Liver (tissue), 9 donors: ENCODE results near the gene TNS1. TPM values are rescaled to one million over a fixed set of nuclear protein-coding genes. Genes with fewer than 3 reads are reported as not detected.
A peak's percentile ranks its signal among the peaks of the same experiment; 100 is the strongest.

Experiments used
- DNase-seq: peaks from one replicate; pipeline ENCODE4 v3.0.0-alpha.2; 2017; ENCODE audit warnings: low spot score
- H3K27ac ChIP-seq, 2 donors: one replicate each; pipeline ENCODE4 v1.7.0; 2013; ENCODE audit warnings: inconsistent platforms in 2 of 2, low read length in 2 of 2, control low read depth in 1 of 2, low read depth in 1 of 2, mild to moderate bottlenecking in 1 of 2
- H3K27me3 ChIP-seq, 4 donors: one replicate each; pipeline versions ENCODE4 v1.6.1 to v1.7.0; 2013; ENCODE audit warnings: low read length in 3 of 4, inconsistent platforms in 1 of 4, mild to moderate bottlenecking in 1 of 4, moderate library complexity in 1 of 4; ENCODE audit not compliant: control insufficient read depth in 4 of 4, insufficient read depth in 4 of 4
- H3K36me3 ChIP-seq, 4 donors: one replicate each; pipeline versions ENCODE4 v1.6.1 to v1.7.0; 2013; ENCODE audit warnings: low read length in 3 of 4, mild to moderate bottlenecking in 3 of 4, low read depth in 1 of 4, moderate library complexity in 1 of 4; ENCODE audit not compliant: control insufficient read depth in 4 of 4, insufficient read depth in 3 of 4
- H3K4me1 ChIP-seq, 4 donors: one replicate each; pipeline versions ENCODE4 v1.6.1 to v1.7.0; 2013; ENCODE audit warnings: low read length in 3 of 4, mild to moderate bottlenecking in 3 of 4, moderate library complexity in 1 of 4; ENCODE audit not compliant: control insufficient read depth in 4 of 4, insufficient read depth in 4 of 4
- H3K4me3 ChIP-seq, 3 donors: one replicate each; pipeline versions ENCODE4 v1.6.1 to v1.7.0; 2013; ENCODE audit warnings: low read length in 3 of 3, control low read depth in 1 of 3, low read depth in 1 of 3, mild to moderate bottlenecking in 1 of 3
- H3K9ac ChIP-seq, 2 donors: one replicate each; pipeline ENCODE4 v1.7.0; 2013; ENCODE audit warnings: low read length in 2 of 2, mild to moderate bottlenecking in 2 of 2, moderate library complexity in 2 of 2, control low read depth in 1 of 2, low read depth in 1 of 2
- H3K9me3 ChIP-seq, 4 donors: one replicate each; pipeline versions ENCODE4 v1.6.1 to v1.7.0; 2013; ENCODE audit warnings: low read length in 3 of 4; ENCODE audit not compliant: control insufficient read depth in 4 of 4
- EGR1 ChIP-seq, 2 donors: IDR thresholded peaks; 2 replicates each; pipeline ENCODE4 v1.6.1; 2016 to 2018; ENCODE audit warnings: antibody characterized with exemption in 2 of 2, low read depth in 2 of 2
- FOXA1 ChIP-seq: IDR thresholded peaks from 2 replicates; pipeline ENCODE4 v1.6.1; 2016; ENCODE audit warnings: antibody characterized with exemption
- FOXA2 ChIP-seq: IDR thresholded peaks from 2 replicates; pipeline ENCODE4 v1.6.1; 2016; ENCODE audit warnings: antibody characterized with exemption
- GABPA ChIP-seq, 2 donors: IDR thresholded peaks in 1 of 2; conservative IDR thresholded peaks in 1 of 2; 2 replicates each; pipeline ENCODE4 v1.6.1; 2016; ENCODE audit warnings: antibody characterized with exemption in 2 of 2, mild to moderate bottlenecking in 1 of 2, moderate library complexity in 1 of 2
- HNF4A ChIP-seq, 2 donors: conservative IDR thresholded peaks; 2 replicates each; pipeline ENCODE4 v1.6.1; 2016; ENCODE audit warnings: antibody characterized with exemption in 2 of 2, mild to moderate bottlenecking in 2 of 2
- HNF4G ChIP-seq: IDR thresholded peaks from 2 replicates; pipeline ENCODE4 v1.6.1; 2016; ENCODE audit warnings: antibody characterized with exemption
- JUND ChIP-seq, 2 donors: IDR thresholded peaks; 2 replicates each; pipeline ENCODE4 v1.6.1; 2016; ENCODE audit warnings: antibody characterized with exemption in 2 of 2
- NR2F2 ChIP-seq: IDR thresholded peaks from 2 replicates; pipeline ENCODE4 v1.6.1; 2016; ENCODE audit warnings: antibody characterized with exemption
- RAD21 ChIP-seq, 2 donors: IDR thresholded peaks; 2 replicates each; pipeline ENCODE4 v1.6.1; 2016; ENCODE audit warnings: antibody characterized with exemption in 2 of 2, mild to moderate bottlenecking in 2 of 2
- RXRA ChIP-seq, 2 donors: IDR thresholded peaks; 2 replicates each; pipeline ENCODE4 v1.6.1; 2017 to 2018; ENCODE audit warnings: antibody characterized with exemption in 2 of 2, mild to moderate bottlenecking in 1 of 2
- SP1 ChIP-seq: IDR thresholded peaks from 2 replicates; pipeline ENCODE4 v1.6.1; 2018; ENCODE audit warnings: antibody characterized with exemption, mild to moderate bottlenecking
- TAF1 ChIP-seq: conservative IDR thresholded peaks from 2 replicates; pipeline ENCODE4 v1.6.1; 2016; ENCODE audit warnings: antibody characterized with exemption, mild to moderate bottlenecking
- YY1 ChIP-seq: IDR thresholded peaks from 2 replicates; pipeline ENCODE4 v1.6.1; 2016; ENCODE audit warnings: antibody characterized with exemption, mild to moderate bottlenecking
- WGBS: extraction: QIAGEN DNeasy Blood & Tissue Kit; methylation state at CpG from one replicate; pipeline ENCODE4 v1.1.7; 2013; 5-methylcytosine and 5-hydroxymethylcytosine counted together
- polyA plus RNA-seq, 2 donors: library from polyadenylated mRNA; stranded (reverse) in 1 of 2; unstranded in 1 of 2; fragments of 200-250 nt in 1 of 2; fragments of >200 nt in 1 of 2; fragmentation: Nextera tagmentation in 1 of 2; extraction: Ambion mirVana in 1 of 2; gene quantifications; one replicate each; pipeline versions ENCODE4 v1.2.1 to v1.2.3, GENCODE V29; 2013 to 2015
- total RNA-seq, 2 donors: library from RNA; depleted of rRNA; stranded (reverse); fragments of >200 nt; gene quantifications; one replicate each; pipeline ENCODE4 v1.2.3, GENCODE V29; 2014
- TF ChIP-seq, protein P1 (sequence below): IDR thresholded peaks from 2 replicates; pipeline ENCODE4 v1.6.1; 2016; ENCODE audit warnings: antibody characterized with exemption
- TF ChIP-seq, protein P2 (sequence below): fragments of 150-350 bp; IDR thresholded peaks from 2 replicates; pipeline ENCODE4 v1.5.1; 2017; ENCODE audit warnings: improper control_type of control experiment, low read depth, low read length; ENCODE audit not compliant: missing input control
- TF ChIP-seq, protein P3 (sequence below): IDR thresholded peaks from 2 replicates; pipeline ENCODE4 v1.6.1; 2016; ENCODE audit warnings: antibody characterized with exemption
- TF ChIP-seq, protein P4 (sequence below): IDR thresholded peaks from 2 replicates; pipeline ENCODE4 v1.6.1; 2016; ENCODE audit warnings: antibody characterized with exemption
- TF ChIP-seq, protein P5 (sequence below): IDR thresholded peaks from 2 replicates; pipeline ENCODE4 v1.6.1; 2016; ENCODE audit warnings: antibody characterized with exemption, mild to moderate bottlenecking
- donor health status: healthy.
- donor health status: healthy.
- donor health status: healthy.
- donor health status: healthy.
- donor health status: healthy.

TNS1 gene
- total and polyA plus RNA-seq, 4 donors: 16.3 to 128 (median 57.3) TPM

DNA sequence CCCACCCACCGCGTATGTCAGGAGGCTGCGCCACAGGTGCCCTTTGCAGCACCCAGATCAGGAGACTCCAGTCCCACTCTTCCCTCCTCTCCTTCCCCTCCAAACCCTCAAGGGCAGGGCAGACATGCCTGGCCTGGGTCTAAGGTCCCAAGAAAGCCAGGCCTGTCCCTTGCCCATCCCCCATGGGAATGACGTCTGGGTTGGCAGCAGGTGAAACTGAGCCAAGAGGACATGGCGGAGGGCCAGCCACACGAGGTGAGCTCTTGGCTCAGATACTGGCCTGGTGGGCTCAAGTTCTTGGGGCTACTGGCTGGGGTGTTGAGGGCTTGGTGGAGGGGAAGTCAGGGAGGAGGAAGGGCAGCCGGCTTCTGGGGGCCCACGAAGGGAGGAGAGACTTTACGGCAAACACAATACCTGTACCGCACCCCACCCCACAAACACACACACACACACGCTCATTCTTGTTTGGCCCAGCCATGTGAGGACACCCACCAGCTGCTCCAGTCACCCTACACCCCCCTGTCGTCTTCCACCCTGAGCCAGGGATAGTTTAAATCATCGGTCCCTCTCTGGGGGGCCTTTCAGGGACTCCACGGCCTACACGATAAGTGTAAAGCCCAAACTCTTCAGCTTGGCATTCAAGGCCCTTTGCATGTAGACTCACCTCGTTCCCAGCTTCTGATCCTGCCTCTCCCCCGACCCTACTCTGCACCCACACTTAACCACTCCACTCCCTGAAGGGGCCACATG, 24.1 kb upstream of the TNS1 start:
- Histone ChIP-seq H3K27me3 (no peaks in the 10 kb centered on the region), H3K9ac (no peak overlapping the region), H3K4me3 (no peak overlapping the region), H3K36me3 (no peaks in the 10 kb centered on the region), H3K4me1 (no peaks in the 10 kb centered on the region), H3K27ac (no peak overlapping the region), H3K9me3 (no peaks in the 10 kb centered on the region)
- 82% methylated on average over 17 of the region's 17 CpGs for WGBS
- TF ChIP-seq JUND (IDR thresholded peaks at IDR 0.05) (no peak), HNF4A (conservative IDR thresholded peaks at IDR 0.05) (no peak), HNF4G (no peak)
- DNase-seq: peak; percentile 29

DNA sequence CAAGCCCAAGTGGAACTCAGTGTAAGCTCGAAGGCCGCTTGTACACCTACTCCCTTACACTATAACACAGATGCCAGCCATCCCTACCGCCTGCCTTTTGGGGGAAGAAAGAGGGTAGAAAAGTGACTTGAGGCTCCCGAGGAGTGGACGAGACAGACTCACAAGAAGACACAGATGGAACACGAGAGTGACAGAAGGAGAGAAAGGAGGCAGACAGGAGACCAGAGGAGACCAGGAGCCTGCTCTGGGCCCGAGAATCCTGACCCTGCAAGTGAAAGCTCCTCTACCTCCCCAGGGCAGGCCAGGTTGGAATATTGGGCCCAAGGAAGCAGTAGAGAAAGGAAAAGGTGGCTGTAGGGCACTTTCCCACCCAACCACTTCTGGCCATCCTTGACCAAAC, 23.4 kb upstream of the TNS1 start:
- Histone ChIP-seq H3K4me3 (no peak overlapping the region), H3K27me3 (no peaks in the 10 kb centered on the region), H3K36me3 (no peaks in the 10 kb centered on the region), H3K9ac (no peak overlapping the region), H3K9me3 (no peaks in the 10 kb centered on the region), H3K4me1 (no peaks in the 10 kb centered on the region), H3K27ac (no peak overlapping the region)
- TF ChIP-seq NR2F2 (no peak), RXRA (IDR thresholded peaks at IDR 0.05) (no peak), JUND (IDR thresholded peaks at IDR 0.05) (no peak), FOXA2 (no peak), RAD21 (IDR thresholded peaks at IDR 0.05) (no peak), FOXA1 (no peak), YY1 (no peak), GABPA (IDR thresholded peaks at IDR 0.05 in 1 of 2, conservative IDR thresholded peaks at IDR 0.05 in 1 of 2) (no peak), SP1 (no peak), HNF4G (no peak), EGR1 (IDR thresholded peaks at IDR 0.05; ENCODE audit: low read depth in 2 of 2) (no peak), TAF1 (no peak), HNF4A (conservative IDR thresholded peaks at IDR 0.05) (no peak)
- TF ChIP-seq, protein P1, sequence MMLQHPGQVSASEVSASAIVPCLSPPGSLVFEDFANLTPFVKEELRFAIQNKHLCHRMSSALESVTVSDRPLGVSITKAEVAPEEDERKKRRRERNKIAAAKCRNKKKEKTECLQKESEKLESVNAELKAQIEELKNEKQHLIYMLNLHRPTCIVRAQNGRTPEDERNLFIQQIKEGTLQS: no peak
- TF ChIP-seq, protein P2, sequence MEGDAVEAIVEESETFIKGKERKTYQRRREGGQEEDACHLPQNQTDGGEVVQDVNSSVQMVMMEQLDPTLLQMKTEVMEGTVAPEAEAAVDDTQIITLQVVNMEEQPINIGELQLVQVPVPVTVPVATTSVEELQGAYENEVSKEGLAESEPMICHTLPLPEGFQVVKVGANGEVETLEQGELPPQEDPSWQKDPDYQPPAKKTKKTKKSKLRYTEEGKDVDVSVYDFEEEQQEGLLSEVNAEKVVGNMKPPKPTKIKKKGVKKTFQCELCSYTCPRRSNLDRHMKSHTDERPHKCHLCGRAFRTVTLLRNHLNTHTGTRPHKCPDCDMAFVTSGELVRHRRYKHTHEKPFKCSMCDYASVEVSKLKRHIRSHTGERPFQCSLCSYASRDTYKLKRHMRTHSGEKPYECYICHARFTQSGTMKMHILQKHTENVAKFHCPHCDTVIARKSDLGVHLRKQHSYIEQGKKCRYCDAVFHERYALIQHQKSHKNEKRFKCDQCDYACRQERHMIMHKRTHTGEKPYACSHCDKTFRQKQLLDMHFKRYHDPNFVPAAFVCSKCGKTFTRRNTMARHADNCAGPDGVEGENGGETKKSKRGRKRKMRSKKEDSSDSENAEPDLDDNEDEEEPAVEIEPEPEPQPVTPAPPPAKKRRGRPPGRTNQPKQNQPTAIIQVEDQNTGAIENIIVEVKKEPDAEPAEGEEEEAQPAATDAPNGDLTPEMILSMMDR: no peak
- TF ChIP-seq, protein P3, sequence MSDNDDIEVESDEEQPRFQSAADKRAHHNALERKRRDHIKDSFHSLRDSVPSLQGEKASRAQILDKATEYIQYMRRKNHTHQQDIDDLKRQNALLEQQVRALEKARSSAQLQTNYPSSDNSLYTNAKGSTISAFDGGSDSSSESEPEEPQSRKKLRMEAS: no peak
- TF ChIP-seq, protein P4, sequence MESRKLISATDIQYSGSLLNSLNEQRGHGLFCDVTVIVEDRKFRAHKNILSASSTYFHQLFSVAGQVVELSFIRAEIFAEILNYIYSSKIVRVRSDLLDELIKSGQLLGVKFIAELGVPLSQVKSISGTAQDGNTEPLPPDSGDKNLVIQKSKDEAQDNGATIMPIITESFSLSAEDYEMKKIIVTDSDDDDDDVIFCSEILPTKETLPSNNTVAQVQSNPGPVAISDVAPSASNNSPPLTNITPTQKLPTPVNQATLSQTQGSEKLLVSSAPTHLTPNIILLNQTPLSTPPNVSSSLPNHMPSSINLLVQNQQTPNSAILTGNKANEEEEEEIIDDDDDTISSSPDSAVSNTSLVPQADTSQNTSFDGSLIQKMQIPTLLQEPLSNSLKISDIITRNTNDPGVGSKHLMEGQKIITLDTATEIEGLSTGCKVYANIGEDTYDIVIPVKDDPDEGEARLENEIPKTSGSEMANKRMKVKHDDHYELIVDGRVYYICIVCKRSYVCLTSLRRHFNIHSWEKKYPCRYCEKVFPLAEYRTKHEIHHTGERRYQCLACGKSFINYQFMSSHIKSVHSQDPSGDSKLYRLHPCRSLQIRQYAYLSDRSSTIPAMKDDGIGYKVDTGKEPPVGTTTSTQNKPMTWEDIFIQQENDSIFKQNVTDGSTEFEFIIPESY: no peak
- TF ChIP-seq, protein P5, sequence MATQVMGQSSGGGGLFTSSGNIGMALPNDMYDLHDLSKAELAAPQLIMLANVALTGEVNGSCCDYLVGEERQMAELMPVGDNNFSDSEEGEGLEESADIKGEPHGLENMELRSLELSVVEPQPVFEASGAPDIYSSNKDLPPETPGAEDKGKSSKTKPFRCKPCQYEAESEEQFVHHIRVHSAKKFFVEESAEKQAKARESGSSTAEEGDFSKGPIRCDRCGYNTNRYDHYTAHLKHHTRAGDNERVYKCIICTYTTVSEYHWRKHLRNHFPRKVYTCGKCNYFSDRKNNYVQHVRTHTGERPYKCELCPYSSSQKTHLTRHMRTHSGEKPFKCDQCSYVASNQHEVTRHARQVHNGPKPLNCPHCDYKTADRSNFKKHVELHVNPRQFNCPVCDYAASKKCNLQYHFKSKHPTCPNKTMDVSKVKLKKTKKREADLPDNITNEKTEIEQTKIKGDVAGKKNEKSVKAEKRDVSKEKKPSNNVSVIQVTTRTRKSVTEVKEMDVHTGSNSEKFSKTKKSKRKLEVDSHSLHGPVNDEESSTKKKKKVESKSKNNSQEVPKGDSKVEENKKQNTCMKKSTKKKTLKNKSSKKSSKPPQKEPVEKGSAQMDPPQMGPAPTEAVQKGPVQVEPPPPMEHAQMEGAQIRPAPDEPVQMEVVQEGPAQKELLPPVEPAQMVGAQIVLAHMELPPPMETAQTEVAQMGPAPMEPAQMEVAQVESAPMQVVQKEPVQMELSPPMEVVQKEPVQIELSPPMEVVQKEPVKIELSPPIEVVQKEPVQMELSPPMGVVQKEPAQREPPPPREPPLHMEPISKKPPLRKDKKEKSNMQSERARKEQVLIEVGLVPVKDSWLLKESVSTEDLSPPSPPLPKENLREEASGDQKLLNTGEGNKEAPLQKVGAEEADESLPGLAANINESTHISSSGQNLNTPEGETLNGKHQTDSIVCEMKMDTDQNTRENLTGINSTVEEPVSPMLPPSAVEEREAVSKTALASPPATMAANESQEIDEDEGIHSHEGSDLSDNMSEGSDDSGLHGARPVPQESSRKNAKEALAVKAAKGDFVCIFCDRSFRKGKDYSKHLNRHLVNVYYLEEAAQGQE: no peak
- DNase-seq: peak; percentile 16
- WGBS: 96% methylated on average over 7 of the region's 7 CpGs
